ENCODE data around the gene CRYBG2. TPM values are rescaled to one million over a fixed set of nuclear protein-coding genes. Genes with fewer than 3 reads are reported as not detected.

Gene CRYBG2
- total RNA-seq, 1 donor from 2014 or later: 3.0 TPM

GRCh38 chr1:26321315-26322041, 32.5 kb downstream of the CRYBG2 start:
- Histone ChIP-seq H3K36me3 (no peaks in the 10 kb centered on the region), H2AFZ (replicated peaks) (no peak overlapping the region)

GRCh38 chr1:26320896-26321295, 33.0 kb downstream of the CRYBG2 start:
- Mint-ChIP-seq H3K27ac (no peak overlapping the region), H3K36me3 (peaks cover 3% of the 10 kb centered on the region), H3K9me3 (no peaks in the 10 kb centered on the region), H3K27me3 (ENCODE audit: insufficient read depth, low read depth) (peaks cover 4% of the 10 kb centered on the region), H3K4me1 (peaks cover 25% of the 10 kb centered on the region), H3K4me3 (no peak overlapping the region)
- no peaks in the 10 kb centered on the region for H4K20me1 ChIP-seq (ENCODE audit: low read depth)
- no peaks in the 10 kb centered on the region for H3K27me3 ChIP-seq
- H3K4me2 ChIP-seq: no peak overlapping the region
- H3K4me1 ChIP-seq: peaks cover 18% of the 10 kb centered on the region
- H3K36me3 ChIP-seq: no peaks in the 10 kb centered on the region
- no peaks in the 10 kb centered on the region for H3K9me3 ChIP-seq (ENCODE audit: low read depth)
- no peak for TF ChIP-seq EZH2 (IDR thresholded peaks at IDR 0.05)
- no peak for TF ChIP-seq CTCF (IDR thresholded peaks at IDR 0.05)
- no peak for TF ChIP-seq EZH2phosphoT487 (IDR thresholded peaks at IDR 0.05)
- no peak overlapping the region for H2AFZ ChIP-seq (replicated peaks)
- H3K4me3 ChIP-seq: no peak overlapping the region
- no peak for DNase-seq (ENCODE audit: low spot score)
- no peak overlapping the region for H3K27ac ChIP-seq
- H3K9ac ChIP-seq: no peak overlapping the region
- no peaks in the 10 kb centered on the region for H3K79me2 ChIP-seq (ENCODE audit: low read depth)
- H3F3A ChIP-seq (ENCODE audit: low read depth): peaks cover 23% of the 10 kb centered on the region

More at GRCh38 chr1:26321315-26322041, 32.5 kb downstream of the CRYBG2 start:
- H3K79me2 ChIP-seq (ENCODE audit: low read depth): no peaks in the 10 kb centered on the region
- peaks cover 14% of the 10 kb centered on the region for H3K4me1 ChIP-seq
- H3K4me3 ChIP-seq: no peak overlapping the region
- Mint-ChIP-seq H3K4me3 (no peak overlapping the region), H3K27ac (peak overlapping the region; percentile 73), H3K9me3 (no peaks in the 10 kb centered on the region), H3K27me3 (ENCODE audit: insufficient read depth, low read depth) (peaks cover 5% of the 10 kb centered on the region), H3K36me3 (peaks cover 3% of the 10 kb centered on the region), H3K4me1 (peaks cover 22% of the 10 kb centered on the region)
- TF ChIP-seq EZH2 (IDR thresholded peaks at IDR 0.05) (no peak), EZH2phosphoT487 (IDR thresholded peaks at IDR 0.05) (no peak), CTCF (IDR thresholded peaks at IDR 0.05) (peak; percentile 87)
- H3K27me3 ChIP-seq: no peaks in the 10 kb centered on the region
- no peak overlapping the region for H3K9ac ChIP-seq
- H3F3A ChIP-seq (ENCODE audit: low read depth): peaks cover 19% of the 10 kb centered on the region
- DNase-seq (ENCODE audit: low spot score): peak; percentile 90
- no peak overlapping the region for H3K27ac ChIP-seq
- H3K9me3 ChIP-seq (ENCODE audit: low read depth): no peaks in the 10 kb centered on the region
- H3K4me2 ChIP-seq: peak overlapping the region; percentile 29
- H4K20me1 ChIP-seq (ENCODE audit: low read depth): no peaks in the 10 kb centered on the region

GRCh38 chr1:26318338-26319064, 35.4 kb downstream of the CRYBG2 start:
- Histone ChIP-seq H2AFZ (replicated peaks) (no peak overlapping the region), H3K79me2 (ENCODE audit: low read depth) (no peaks in the 10 kb centered on the region), H3K36me3 (no peaks in the 10 kb centered on the region), H3K9me3 (ENCODE audit: low read depth) (no peaks in the 10 kb centered on the region), H3K4me1 (peaks cover 18% of the 10 kb centered on the region), H3F3A (ENCODE audit: low read depth) (peaks cover 23% of the 10 kb centered on the region), H3K27me3 (no peaks in the 10 kb centered on the region), H3K27ac (no peak overlapping the region), H3K4me3 (no peak overlapping the region), H4K20me1 (ENCODE audit: low read depth) (no peaks in the 10 kb centered on the region), H3K4me2 (peak overlapping the region; percentile 58), H3K9ac (no peak overlapping the region)
- H3K4me1 Mint-ChIP-seq: peaks cover 30% of the 10 kb centered on the region
- no peaks in the 10 kb centered on the region for H3K9me3 Mint-ChIP-seq
- H3K27ac Mint-ChIP-seq: no peak overlapping the region
- no peak for DNase-seq (ENCODE audit: low spot score)
- H3K4me3 Mint-ChIP-seq: no peak overlapping the region
- no peak for TF ChIP-seq CTCF (IDR thresholded peaks at IDR 0.05)
- no peak for TF ChIP-seq EZH2phosphoT487 (IDR thresholded peaks at IDR 0.05)
- TF ChIP-seq EZH2 (IDR thresholded peaks at IDR 0.05): no peak
- H3K36me3 Mint-ChIP-seq: no peaks in the 10 kb centered on the region
- peaks cover 9% of the 10 kb centered on the region for H3K27me3 Mint-ChIP-seq (ENCODE audit: insufficient read depth, low read depth)

Data from neural progenitor cell (in vitro differentiated cells).